ENCODE results near the gene MIF4GD. TPM values are rescaled to one million over a fixed set of nuclear protein-coding genes. Genes with fewer than 3 reads are reported as not detected.

The MIF4GD gene
- total and polyA plus RNA-seq, 10 of the 15 experiments (the other 5 are each of a cell fraction or from before 2014, with no cell fraction given), result 22.8 to 96.2 (median 60.1) TPM

- in situ Hi-C loops (cut with MboI) (no loop called here), intact Hi-C loops (cut with micrococcal nuclease; ENCODE audit: unreplicated experiment) (loop anchor here (5.0 kb wide), 1 partner anchor 33 kb away; the partner anchor contains the start of gene SLC25A19)
- RAD21 ChIA-PET (ENCODE audit: unreplicated experiment), result interaction anchor here (0.7 to 16.3 kb wide), 13 partner anchors 15 to 167 kb away, joined by 3 to 364 read pairs (median 7); partner anchors contain the start of genes GRB2, MIF4GD and SLC25A19
- BruUV-seq (replicated peaks), result TSS peak; percentile 61
- ATAC-seq (peak; percentile 67), DNase-seq (ENCODE audit: low read depth, low spot score) (no peak), FAIRE-seq (no peak)
- Histone ChIP-seq H4K20me1 (ENCODE audit: control insufficient read depth, insufficient read depth) (no peaks in the 10 kb centered on the region), H3K4me2 (ENCODE audit: control insufficient read depth, insufficient read depth) (peak overlapping the region; percentile 39), H3K9me3 (replicated peaks; ENCODE audit: control insufficient read depth, insufficient read depth, low read length) (no peaks in the 10 kb centered on the region), H3K9ac (ENCODE audit: control insufficient read depth, insufficient read depth, low read length) (peak overlapping the region; percentile 39), H3K4me1 (ENCODE audit: control insufficient read depth, insufficient read depth, low read length) (peaks cover 76% of the 10 kb centered on the region), H2AFZ (ENCODE audit: control insufficient read depth, low read depth, low read length) (no peak overlapping the region), H3K79me2 (ENCODE audit: control insufficient read depth, insufficient read depth, low read length) (peaks cover 43% of the 10 kb centered on the region), H3K4me3 (peak overlapping the region; percentile 59; the same call in 1 of the 2 replicates), H3K27me3 (replicated peaks in 1 of 2; ENCODE audit: control insufficient read depth in 2 of 2, insufficient read depth in 2 of 2, low read length in 1 of 2) (no peaks in the 10 kb centered on the region), H3K36me3 (ENCODE audit: control insufficient read depth in 2 of 2, insufficient read depth in 2 of 2, low read length in 1 of 2) (peaks cover 23 to 28% of the 10 kb centered on the region in 2 experiments), H3K27ac (ENCODE audit: control insufficient read depth, insufficient read depth) (peak overlapping the region; percentile 85)
- under 1% methylated on average over 20 of the region's 20 CpGs for WGBS (ENCODE audit: insufficient coverage, insufficient replicate concordance, low lambda C conversion rate, missing lambda C conversion rate)
- CTCF ChIA-PET, result interaction anchor here (0.8 to 13.8 kb wide), 17 partner anchors 17 to 206 kb away, joined by 3 to 182 read pairs (median 6); partner anchors contain the start of genes GGA3, GRB2, MIF4GD and MRPS7
- SMC1A ChIA-PET (ENCODE audit: uncharacterized antibody, unreplicated experiment), result interaction anchor here (1.0 to 13.5 kb wide), 14 partner anchors 12 to 93 kb away, joined by 3 to 243 read pairs (median 29); partner anchors contain the start of gene SLC25A19
- POLR2A ChIA-PET, result interaction anchor here (0.6 to 13.4 kb wide), 15 partner anchors 17 to 133 kb away, joined by 3 to 255 read pairs (median 5); partner anchors contain the start of genes GRB2, MIF4GD and SLC25A19
- TF ChIP-seq MTA3 (IDR thresholded peaks at IDR 0.05; ENCODE audit: borderline replicate concordance, low read length), result no peak
- TF ChIP-seq YBX1 (IDR thresholded peaks at IDR 0.05), result no peak
- no peak for TF ChIP-seq CEBPB (IDR thresholded peaks at IDR 0.05; ENCODE audit: borderline replicate concordance in 1 of 2, low read depth in 2 of 2, low read length in 2 of 2)
- no peak for TF ChIP-seq HDAC2 (IDR thresholded peaks at IDR 0.05)
- TF ChIP-seq NFYB (IDR thresholded peaks at IDR 0.05; ENCODE audit: insufficient read depth, low read depth, low read length), result 0 out of 2 replicates have a peak, but pooled peaks have one; percentile 14
- no peak for TF ChIP-seq KLF5 (IDR thresholded peaks at IDR 0.05; ENCODE audit: partially characterized antibody)
- peak; percentile 90; the same call in 1 of the 2 replicates for TF ChIP-seq FOXM1 (IDR thresholded peaks at IDR 0.05; ENCODE audit: low read depth, low read length)
- TF ChIP-seq KDM1A (IDR thresholded peaks at IDR 0.05; ENCODE audit: borderline replicate concordance), result no peak
- TF ChIP-seq PKNOX1 (IDR thresholded peaks at IDR 0.05), result peak; percentile 40; the same call in 1 of the 2 replicates
- peak; percentile 23 to 52; a peak in 2 of 4 replicates for TF ChIP-seq BHLHE40 (IDR thresholded peaks at IDR 0.05; ENCODE audit: borderline replicate concordance in 1 of 2, low read depth in 2 of 2, low read length in 1 of 2)
- peak; percentile 88 for TF ChIP-seq NFIC (IDR thresholded peaks at IDR 0.05; ENCODE audit: low read depth, low read length)
- TF ChIP-seq RAD21 (IDR thresholded peaks at IDR 0.05; ENCODE audit: insufficient read depth, low read depth, low read length), result no peak; the same call in 1 of the 2 replicates
- TF ChIP-seq ZNF274 (IDR thresholded peaks at IDR 0.05; ENCODE audit: insufficient read depth, insufficient read length), result no peak
- no peak for TF ChIP-seq ZSCAN29 (IDR thresholded peaks at IDR 0.05)
- TF ChIP-seq EZH2 (IDR thresholded peaks at IDR 0.05; ENCODE audit: borderline replicate concordance, control insufficient read depth, low read depth, low read length), result no peak
- no peak for TF ChIP-seq ZBTB33 (IDR thresholded peaks at IDR 0.05)
- no peak for TF ChIP-seq HSF1 (IDR thresholded peaks at IDR 0.05; ENCODE audit: low read depth, low read length)
These were observed 49.1 kb upstream of the MIF4GD start for GRCh38 chr17:75319904-75320691.
